ENCODE results near the gene RNF224. TPM values are rescaled to one million over a fixed set of nuclear protein-coding genes. Genes with fewer than 3 reads are reported as not detected.
"Not testable (repeated sequence)": the region's sequence is repeated elsewhere in the genome, so short reads cannot be mapped to it uniquely, and the experiment has no call there.

RNF224 gene
- polyA plus RNA-seq, 3 donors: 7.9 to 15.2 (median 12.0) TPM

GRCh38 chr9:137256856-137257255 is 29.6 kb downstream of the RNF224 start:
- no peak for DNase-seq (ENCODE audit: extremely low read depth in 1 of 11, low read depth in 9 of 11, low spot score in 4 of 11)

GRCh38 chr9:137262173-137262908 is 35.0 kb downstream of the RNF224 start:
- not testable (repeated sequence) for DNase-seq (ENCODE audit: extremely low read depth in 1 of 11, low read depth in 9 of 11, low spot score in 4 of 11)

GRCh38 chr9:137262909-137263285 is 35.6 kb downstream of the RNF224 start:
- no peak for DNase-seq (ENCODE audit: extremely low read depth in 1 of 11, low read depth in 9 of 11, low spot score in 4 of 11)

- DNase-seq (ENCODE audit: extremely low read depth in 1 of 11, low read depth in 9 of 11, low spot score in 4 of 11): no peak
Measured at GRCh38 chr9:137263506-137263905, 36.2 kb downstream of the RNF224 start.

GRCh38 chr9:137264067-137264466 is 36.8 kb downstream of the RNF224 start:
- no peak for DNase-seq (ENCODE audit: extremely low read depth in 1 of 11, low read depth in 9 of 11, low spot score in 4 of 11)

GRCh38 chr9:137265496-137266161 is 38.3 kb downstream of the RNF224 start:
- no peak for DNase-seq (ENCODE audit: extremely low read depth in 1 of 11, low read depth in 9 of 11, low spot score in 4 of 11)

GRCh38 chr9:137266162-137266527 is 38.8 kb downstream of the RNF224 start:
- DNase-seq (ENCODE audit: extremely low read depth in 1 of 11, low read depth in 9 of 11, low spot score in 4 of 11): no peak

- no peak for DNase-seq (ENCODE audit: extremely low read depth in 1 of 11, low read depth in 9 of 11, low spot score in 4 of 11)
Measured at GRCh38 chr9:137266585-137267453, 39.5 kb downstream of the RNF224 start.

- no peak for DNase-seq (ENCODE audit: extremely low read depth in 1 of 11, low read depth in 9 of 11, low spot score in 4 of 11)
Measured at GRCh38 chr9:137267933-137268355, 40.6 kb downstream of the RNF224 start.

- no peak for DNase-seq (ENCODE audit: extremely low read depth in 1 of 11, low read depth in 9 of 11, low spot score in 4 of 11)
Measured at GRCh38 chr9:137268538-137269201, 41.4 kb downstream of the RNF224 start.

- no peak for DNase-seq (ENCODE audit: extremely low read depth in 1 of 11, low read depth in 9 of 11, low spot score in 4 of 11)
Measured at GRCh38 chr9:137269231-137269772, 42.0 kb downstream of the RNF224 start.

GRCh38 chr9:137270929-137271695 is 43.8 kb downstream of the RNF224 start:
- DNase-seq (ENCODE audit: extremely low read depth in 1 of 11, low read depth in 9 of 11, low spot score in 4 of 11): no peak

- DNase-seq (ENCODE audit: extremely low read depth in 1 of 11, low read depth in 9 of 11, low spot score in 4 of 11): no peak
Measured at GRCh38 chr9:137271696-137272076, 44.4 kb downstream of the RNF224 start.

- DNase-seq (ENCODE audit: extremely low read depth in 1 of 11, low read depth in 9 of 11, low spot score in 4 of 11): no peak
Measured at GRCh38 chr9:137272241-137273094, 45.2 kb downstream of the RNF224 start.

GRCh38 chr9:137273095-137273490 is 45.8 kb downstream of the RNF224 start:
- DNase-seq (ENCODE audit: extremely low read depth in 1 of 11, low read depth in 9 of 11, low spot score in 4 of 11): no peak

GRCh38 chr9:137273611-137274320 is 46.5 kb downstream of the RNF224 start:
- no peak for DNase-seq (ENCODE audit: extremely low read depth in 1 of 11, low read depth in 9 of 11, low spot score in 4 of 11)

GRCh38 chr9:137275203-137275587 is 47.9 kb downstream of the RNF224 start:
- DNase-seq (ENCODE audit: extremely low read depth in 1 of 11, low read depth in 9 of 11, low spot score in 4 of 11): no peak
